ENCODE measurements around the gene ZCCHC8. TPM values are rescaled to one million over a fixed set of nuclear protein-coding genes. Genes with fewer than 3 reads are reported as not detected.
A peak's percentile ranks its signal among the peaks of the same experiment; 100 is the strongest.

Gene ZCCHC8
- polyA plus RNA-seq, 4 donors = 14.6 to 30.9 (median 21.0) TPM

- peak; percentile 35 to 65 for DNase-seq
- no peaks in the 10 kb centered on the region for H3K36me3 ChIP-seq (ENCODE audit: control insufficient read depth in 3 of 3, insufficient read depth in 2 of 3, low read depth in 1 of 3, low read length in 3 of 3)
- H3K27me3 ChIP-seq (ENCODE audit: control insufficient read depth in 3 of 3, insufficient read depth in 3 of 3, low read length in 3 of 3) = no peaks in the 10 kb centered on the region
- peak overlapping the region; percentile 40 to 97 (median 79) for H3K4me3 ChIP-seq (ENCODE audit: low read depth in 1 of 3, low read length in 3 of 3)
- H3K9me3 ChIP-seq (ENCODE audit: control insufficient read depth in 2 of 2, insufficient read depth in 1 of 2, low read depth in 1 of 2, low read length in 1 of 2) = no peaks in the 10 kb centered on the region
- H3K27ac ChIP-seq (ENCODE audit: low read depth in 1 of 3, low read length in 2 of 3) = peak overlapping the region; percentile 32 to 85 (median 77)
- 0 to 1% (median 0%) methylated on average over 23 to 39 of the region's 39 CpGs for whole genome bisulfite sequencing, 3 donors
- no peak for FAIRE-seq
- peaks cover 0 to 16% (median 7%) of the 10 kb centered on the region in 3 donors for H3K4me1 ChIP-seq (ENCODE audit: control insufficient read depth in 3 of 3, insufficient read depth in 2 of 3, low read depth in 1 of 3, low read length in 2 of 3)
Observed at GRCh38 chr12:122422730-122423257, 77.9 kb downstream of the ZCCHC8 start.

GRCh38 chr12:122421821-122422729 is 78.7 kb downstream of the ZCCHC8 start, which contains the start of gene CLIP1:
Gene CLIP1 (minus strand): TSS chr12:122422669. CDS start chr12:122380452, 42,217 bp downstream.
- Histone ChIP-seq H3K9me3 (ENCODE audit: control insufficient read depth in 2 of 2, insufficient read depth in 1 of 2, low read depth in 1 of 2, low read length in 1 of 2) (no peaks in the 10 kb centered on the region), H3K4me1 (ENCODE audit: control insufficient read depth in 3 of 3, insufficient read depth in 2 of 3, low read depth in 1 of 3, low read length in 2 of 3) (peaks cover 0 to 16% (median 7%) of the 10 kb centered on the region in 3 donors), H3K4me3 (ENCODE audit: low read depth in 1 of 3, low read length in 3 of 3) (peak within 1 kb of the TSS; percentile 79 to 98 (median 97)), H3K27me3 (ENCODE audit: control insufficient read depth in 3 of 3, insufficient read depth in 3 of 3, low read length in 3 of 3) (no peaks in the 10 kb centered on the region), H3K27ac (ENCODE audit: low read depth in 1 of 3, low read length in 2 of 3) (peak within 1 kb of the TSS; percentile 94 to 97 (median 95)), H3K36me3 (ENCODE audit: control insufficient read depth in 3 of 3, insufficient read depth in 2 of 3, low read depth in 1 of 3, low read length in 3 of 3) (no peaks in the 10 kb centered on the region)
- FAIRE-seq = no peak
- DNase-seq = peak; percentile 70 to 89
- 0 to 1% (median 0%) methylated on average over 24 to 118 of the region's 118 CpGs for whole genome bisulfite sequencing, 3 donors

Other genes with a start within 250 kb of the ZCCHC8 start
- 10 to 100 TPM in 3 of 4 donors, 1 to 10 TPM in 1; 9.4 to 19.6 (median 16.6) TPM for gene VPS33A, start 234.4 kb downstream of the ZCCHC8 start, polyA plus RNA-seq
- gene CLIP1, start 78.3 kb downstream of the ZCCHC8 start, polyA plus RNA-seq = 10 to 100 TPM; 16.1 to 34.9 (median 19.7) TPM
- 100 to 1,000 TPM in 1 of 4 donors, 10 to 100 TPM in 3; 38.1 to 112 (median 42.4) TPM for gene RSRC2, start 26.0 kb upstream of the ZCCHC8 start, polyA plus RNA-seq
- gene KNTC1, start 26.3 kb upstream of the ZCCHC8 start, polyA plus RNA-seq = 10 to 100 TPM in 2 of 4 donors, 1 to 10 TPM in 2; 1.9 to 34.1 (median 8.8) TPM
- gene HCAR2, start 202.4 kb upstream of the ZCCHC8 start, polyA plus RNA-seq = 1 to 10 TPM in 1 of 4 donors, under 1 TPM in 1, not detected in 2; 0.52 to 1.8 TPM
- under 1 TPM in 3 of 4 donors, not detected in 1; 0.15 to 0.52 (median 0.27) TPM for gene HCAR3, start 215.9 kb upstream of the ZCCHC8 start, polyA plus RNA-seq
- gene HCAR1, start 229.9 kb upstream of the ZCCHC8 start, polyA plus RNA-seq = under 1 TPM in 2 of 4 donors, not detected in 2; 0.16 to 0.27 TPM

Measured in small intestine (tissue), 7 donors.